SIG-M5 (cell line): Measurements from ENCODE around the gene RHAG.

Source experiments
- DNase-seq: peaks from one replicate; lab custom pipeline; 2025; lab: John Stamatoyannopoulos, UW

Gene RHAG

GRCh38 chr6:49564552-49564951 is 72.1 kb downstream of the RHAG start:
- DNase-seq, result no peak

GRCh38 chr6:49563006-49563886 is 73.4 kb downstream of the RHAG start:
- DNase-seq, result no peak

- no peak for DNase-seq
These were observed 78.4 kb downstream of the RHAG start for GRCh38 chr6:49558238-49558637.

- DNase-seq, result no peak
These were observed 79.5 kb downstream of the RHAG start for GRCh38 chr6:49557177-49557576.

GRCh38 chr6:49556429-49556837 is 80.2 kb downstream of the RHAG start:
- no peak for DNase-seq

GRCh38 chr6:49555951-49556350 is 80.7 kb downstream of the RHAG start:
- no peak for DNase-seq
